Prostate gland (tissue), 2 donors: ENCODE results near the gene TMEM214. TPM values are rescaled to one million over a fixed set of nuclear protein-coding genes. Genes with fewer than 3 reads are reported as not detected.

Source experiments
- DNase-seq: peaks from one replicate; pipeline ENCODE4 v3.0.0-alpha.2; 2019; ENCODE audit warnings: low spot score
- H3K27ac ChIP-seq, 2 donors: fragments of 200-600 bp; sonication (generic); 2 replicates each; pipeline ENCODE4 v1.5.1; 2017 to 2019
- H3K27me3 ChIP-seq: fragments of 200-600 bp; sonication (generic); replicated peaks from 2 replicates; pipeline ENCODE4 v1.5.1; 2019; ENCODE audit not compliant: insufficient read depth
- H3K36me3 ChIP-seq, 2 donors: fragments of 200-600 bp; sonication (generic); 1 replicate in 1 of 2; 2 replicates in 1 of 2; pipeline versions ENCODE4 v1.5.1 to v1.8.1; 2017 to 2019
- H3K4me1 ChIP-seq: fragments of 200-600 bp; sonication (generic); replicated peaks from 2 replicates; pipeline ENCODE4 v1.5.1; 2019
- H3K4me3 ChIP-seq, 2 donors: fragments of 200-600 bp; sonication (generic); 2 replicates each; pipeline ENCODE4 v1.5.1; 2017 to 2019
- H3K9me3 ChIP-seq: fragments of 200-600 bp; sonication (generic); 2 replicates; pipeline ENCODE4 v1.5.1; 2017
- CTCF ChIP-seq, 4 experiments: fragments of 200-600 bp in 2 of 4; fragments of 450-650 bp in 2 of 4; sonication (generic) in 2 of 4; IDR thresholded peaks; 1 replicate in 3 of 4; 2 replicates in 1 of 4; pipeline ENCODE4 v1.5.1; 2016 to 2019; ENCODE audit warnings: antibody characterized with exemption in 4 of 4, mild to moderate bottlenecking in 2 of 4, moderate library complexity in 2 of 4
- POLR2A ChIP-seq: fragments of 450-650 bp; IDR thresholded peaks from one replicate; pipeline ENCODE4 v1.6.1; 2016; ENCODE audit warnings: antibody characterized with exemption, mild to moderate bottlenecking
- POLR2AphosphoS5 ChIP-seq: sonication (generic); formaldehyde crosslinking; IDR thresholded peaks from one replicate; pipeline ENCODE4 v1.6.1; 2017; ENCODE audit warnings: antibody characterized with exemption
- WGBS: methylation state at CpG from one replicate; pipeline ENCODE4 v1.1.5; 2018; 5-methylcytosine and 5-hydroxymethylcytosine counted together
- intact Hi-C: fragments of 100-400 bp; cut with DNase I; formaldehyde crosslinking; loops from one replicate; pipeline ENCODE4 v1.14.2; 2022
- total RNA-seq, 2 donors: library from RNA; depleted of rRNA; stranded (reverse); fragments of >200 nt; gene quantifications; one replicate each; pipeline ENCODE4 v1.1.0, GENCODE V29; 2016

Gene TMEM214
- total RNA-seq, 2 donors from 2014 or later, result 44.5 to 75.9 TPM

- intact Hi-C loops, result no loop called here
- Histone ChIP-seq H3K9me3 (no peaks in the 10 kb centered on the region), H3K27ac (no peak overlapping the region), H3K36me3 (no peaks in the 10 kb centered on the region), H3K4me3 (no peak overlapping the region), H3K27me3 (no peaks in the 10 kb centered on the region), H3K4me1 (no peaks in the 10 kb centered on the region)
- 97% methylated on average over 4 of the region's 4 CpGs for WGBS
- TF ChIP-seq POLR2AphosphoS5, result no peak
- no peak for TF ChIP-seq CTCF (IDR thresholded peaks at IDR 0.05)
- TF ChIP-seq POLR2A, result no peak
- no peak for DNase-seq
Observed at GRCh38 chr2:27008678-27009077, 24.1 kb upstream of the TMEM214 start.

GRCh38 chr2:27009083-27009482 lies 23.7 kb upstream of the TMEM214 start:
- no peaks in the 10 kb centered on the region for H3K9me3 ChIP-seq
- no peak overlapping the region for H3K27ac ChIP-seq
- no peak for TF ChIP-seq CTCF (IDR thresholded peaks at IDR 0.05)
- TF ChIP-seq POLR2AphosphoS5, result no peak
- TF ChIP-seq POLR2A, result no peak
- no peaks in the 10 kb centered on the region for H3K27me3 ChIP-seq
- no peak overlapping the region for H3K4me3 ChIP-seq
- no peak for DNase-seq
- H3K4me1 ChIP-seq, result no peaks in the 10 kb centered on the region
- intact Hi-C loops, result no loop called here
- no peaks in the 10 kb centered on the region for H3K36me3 ChIP-seq

- WGBS, result 82% methylated on average over 2 of the region's 2 CpGs
- Histone ChIP-seq H3K27ac (no peak overlapping the region), H3K4me3 (no peak overlapping the region), H3K27me3 (no peaks in the 10 kb centered on the region), H3K9me3 (no peaks in the 10 kb centered on the region), H3K36me3 (no peaks in the 10 kb centered on the region), H3K4me1 (no peaks in the 10 kb centered on the region)
- intact Hi-C loops, result no loop called here
- DNase-seq, result no peak
- TF ChIP-seq POLR2AphosphoS5, result no peak
- no peak for TF ChIP-seq CTCF (IDR thresholded peaks at IDR 0.05)
- no peak for TF ChIP-seq POLR2A
Observed at GRCh38 chr2:27009716-27010115, 23.0 kb upstream of the TMEM214 start.

GRCh38 chr2:27010139-27010538 lies 22.6 kb upstream of the TMEM214 start:
- Histone ChIP-seq H3K9me3 (no peaks in the 10 kb centered on the region), H3K36me3 (no peaks in the 10 kb centered on the region), H3K4me3 (no peak overlapping the region), H3K27ac (no peak overlapping the region), H3K27me3 (no peaks in the 10 kb centered on the region), H3K4me1 (no peaks in the 10 kb centered on the region)
- intact Hi-C loops, result no loop called here
- TF ChIP-seq POLR2AphosphoS5 (no peak), POLR2A (no peak), CTCF (IDR thresholded peaks at IDR 0.05) (no peak)
- DNase-seq, result no peak
- 84% methylated on average over 3 of the region's 3 CpGs for WGBS

GRCh38 chr2:27013738-27014137 lies 19.0 kb upstream of the TMEM214 start:
- intact Hi-C loops, result no loop called here
- 94% methylated on average over 4 of the region's 4 CpGs for WGBS
- no peaks in the 10 kb centered on the region for H3K27me3 ChIP-seq

More at GRCh38 chr2:27013738-27014137, 19.0 kb upstream of the TMEM214 start:
- Histone ChIP-seq H3K4me3 (no peak overlapping the region), H3K4me1 (no peaks in the 10 kb centered on the region), H3K9me3 (no peaks in the 10 kb centered on the region), H3K27ac (no peak overlapping the region), H3K36me3 (no peaks in the 10 kb centered on the region)
- no peak for TF ChIP-seq POLR2A
- no peak for TF ChIP-seq CTCF (IDR thresholded peaks at IDR 0.05)
- no peak for TF ChIP-seq POLR2AphosphoS5
- no peak for DNase-seq
